ENCODE data around the gene CDK17.

DNA sequence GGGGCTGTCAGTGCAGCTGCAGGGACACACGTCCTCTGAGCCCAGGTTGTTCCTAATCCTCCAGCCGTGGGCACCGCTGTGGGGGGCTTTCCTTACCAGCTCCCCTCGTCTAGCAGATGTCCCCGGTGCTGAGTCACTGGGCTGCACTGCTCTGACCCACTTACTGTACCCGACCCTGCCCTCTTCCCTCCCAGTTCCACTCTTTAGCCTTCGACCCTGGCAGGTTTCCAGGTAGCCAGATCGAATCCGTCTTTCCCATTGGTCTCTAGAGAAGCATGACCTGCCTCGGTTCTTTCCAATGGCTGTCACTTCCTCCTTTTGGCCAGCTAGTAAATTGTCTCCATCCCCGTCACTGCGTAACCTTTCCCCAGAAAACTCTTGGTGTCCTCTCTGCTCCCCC is 157.6 kb downstream of the CDK17 start:
- TF ChIP-seq EZH2 (IDR thresholded peaks at IDR 0.05; ENCODE audit: insufficient read depth, poor library complexity, severe bottlenecking) (no peak), EZH2phosphoT487 (IDR thresholded peaks at IDR 0.05; ENCODE audit: insufficient read depth, low read depth) (no peak)
